IMR-90 (cell line): ENCODE results near the gene PCGF3. TPM values are rescaled to one million over a fixed set of nuclear protein-coding genes. Genes with fewer than 3 reads are reported as not detected.

Source experiments
- ATAC-seq: fragments of 200-7000 bp; cut with Tn5 transposase; 2 replicates; pipeline ENCODE4 v1.9.1; 2020; ENCODE audit warnings: low read depth, mild to moderate bottlenecking, moderate library complexity
- BruUV-seq: library from RNA; stranded (reverse); fragments of 400-500 nt; replicated peaks from 2 replicates; lab custom pipeline; 2021; lab: Mats Ljungman, UMichigan
- CTCF ChIA-PET: fragments of 300-600 bp; formaldehyde crosslinking; extraction: SDS; loops from one replicate; lab custom pipeline; 2021; ENCODE audit warnings: antibody characterized with exemption; lab: Yijun Ruan, JAX
- POLR2A ChIA-PET: fragments of 300-600 bp; sonication (Branson Sonifier 250); formaldehyde crosslinking; loops from one replicate; lab custom pipeline; 2022; ENCODE audit warnings: antibody characterized with exemption; ENCODE audit not compliant: unreplicated experiment; lab: Charles Lee
- DNase-seq: peaks from one replicate; pipeline ENCODE4 v3.0.0; 2013
- H2AFZ ChIP-seq: replicated peaks from 2 replicates; pipeline ENCODE3; 2013; ENCODE audit warnings: low read length, mild to moderate bottlenecking; ENCODE audit not compliant: poor library complexity
- H2AK5ac ChIP-seq: 2 replicates; pipeline ENCODE4 v1.6.1; 2013; ENCODE audit warnings: low read depth, low read length, inconsistent platforms
- H2AK9ac ChIP-seq: replicated peaks from 2 replicates; pipeline ENCODE3; 2013; ENCODE audit warnings: mild to moderate bottlenecking, low read depth, low read length, moderate library complexity; ENCODE audit not compliant: poor library complexity
- H2BK120ac ChIP-seq: 2 replicates; pipeline ENCODE4 v1.6.1; 2013; ENCODE audit warnings: low read depth, low read length, inconsistent platforms
- H2BK15ac ChIP-seq: 3 replicates; pipeline ENCODE4 v1.6.1; 2013; ENCODE audit warnings: low read depth, low read length, inconsistent platforms
- H2BK20ac ChIP-seq: 2 replicates; pipeline ENCODE4 v1.6.1; 2013; ENCODE audit warnings: low read depth, mild to moderate bottlenecking, inconsistent platforms, low read length, moderate library complexity
- H2BK5ac ChIP-seq: 2 replicates; pipeline ENCODE4 v1.6.1; 2013; ENCODE audit warnings: mild to moderate bottlenecking, low read depth, low read length, inconsistent platforms; ENCODE audit not compliant: poor library complexity, severe bottlenecking
- H3K14ac ChIP-seq: replicated peaks from 2 replicates; pipeline ENCODE4 v1.6.1; 2013; ENCODE audit warnings: low read depth, low read length, inconsistent platforms
- H3K18ac ChIP-seq: 2 replicates; pipeline ENCODE4 v1.6.1; 2013; ENCODE audit warnings: low read depth, low read length, control low read depth
- H3K23ac ChIP-seq: 2 replicates; pipeline ENCODE4 v1.6.1; 2013; ENCODE audit warnings: low read depth, low read length, inconsistent platforms
- H3K27ac ChIP-seq: 2 replicates; pipeline ENCODE4 v1.5.1; 2013; ENCODE audit warnings: mild to moderate bottlenecking, control low read depth, low read length; ENCODE audit not compliant: insufficient read depth
- H3K27me3 ChIP-seq: 2 replicates; pipeline ENCODE4 v1.6.1; 2013; ENCODE audit warnings: low read length; ENCODE audit not compliant: control insufficient read depth, insufficient read depth
- H3K36me3 ChIP-seq: 2 replicates; pipeline ENCODE4 v1.6.1; 2013; ENCODE audit warnings: low read length, mixed read lengths; ENCODE audit not compliant: control insufficient read depth, insufficient read depth
- H3K4ac ChIP-seq: 2 replicates; pipeline ENCODE4 v1.6.1; 2013; ENCODE audit warnings: low read depth, low read length, inconsistent platforms
- H3K4me1 ChIP-seq: 2 replicates; pipeline ENCODE4 v1.6.1; 2013; ENCODE audit warnings: low read length, mixed read lengths; ENCODE audit not compliant: control insufficient read depth, insufficient read depth
- H3K4me2 ChIP-seq: 2 replicates; pipeline ENCODE4 v1.6.1; 2013; ENCODE audit warnings: low read depth, mild to moderate bottlenecking, control low read depth, low read length, moderate library complexity
- H3K4me3 ChIP-seq: 2 replicates; pipeline ENCODE4 v1.5.1; 2013; ENCODE audit warnings: low read depth, mild to moderate bottlenecking, control low read depth, low read length, moderate library complexity; ENCODE audit not compliant: insufficient read depth
- H3K56ac ChIP-seq: 2 replicates; pipeline ENCODE4 v1.6.1; 2013; ENCODE audit warnings: low read length, inconsistent platforms; ENCODE audit not compliant: insufficient read depth; ENCODE audit errors: extremely low read depth
- H3K79me1 ChIP-seq, 2 experiments: 2 replicates each; pipeline ENCODE4 v1.6.1; 2013; ENCODE audit warnings: low read length in 2 of 2, inconsistent platforms in 1 of 2, low read depth in 1 of 2
- H3K9ac ChIP-seq: 2 replicates; pipeline ENCODE4 v1.6.1; 2013; ENCODE audit warnings: low read depth, low read length, control low read depth
- H3K9me1 ChIP-seq: 2 replicates; pipeline ENCODE4 v1.6.1; 2013; ENCODE audit warnings: low read length, inconsistent platforms; ENCODE audit not compliant: insufficient read depth
- H3K9me3 ChIP-seq: 2 replicates; pipeline ENCODE4 v1.6.1; 2013; ENCODE audit warnings: low read length; ENCODE audit not compliant: control insufficient read depth, insufficient read depth
- H4K20me1 ChIP-seq: 2 replicates; pipeline ENCODE4 v1.6.1; 2013; ENCODE audit warnings: low read length, inconsistent platforms; ENCODE audit not compliant: insufficient read depth
- H4K5ac ChIP-seq: 2 replicates; pipeline ENCODE4 v1.6.1; 2013; ENCODE audit warnings: mild to moderate bottlenecking, low read depth, low read length, control low read depth
- H4K8ac ChIP-seq, 2 experiments: 2 replicates each; pipeline ENCODE4 v1.6.1; 2013; ENCODE audit warnings: low read depth in 2 of 2, low read length in 2 of 2, control low read depth in 1 of 2, inconsistent platforms in 1 of 2
- H4K91ac ChIP-seq: 2 replicates; pipeline ENCODE4 v1.6.1; 2013; ENCODE audit warnings: low read depth, low read length, inconsistent platforms; ENCODE audit not compliant: insufficient read depth
- BHLHE40 ChIP-seq: fragments of 150-350 bp; IDR thresholded peaks from 2 replicates; pipeline ENCODE4 v1.6.1; 2016; ENCODE audit warnings: mild to moderate bottlenecking, low read depth, low read length
- CEBPB ChIP-seq: IDR thresholded peaks from 2 replicates; pipeline ENCODE4 v1.6.1; 2012; ENCODE audit warnings: low read depth, low read length, improper control_type of control experiment
- CHD1 ChIP-seq: IDR thresholded peaks from 2 replicates; pipeline ENCODE4 v1.6.1; 2012; ENCODE audit warnings: low read depth, low read length, improper control_type of control experiment
- FOS ChIP-seq: fragments of 150-350 bp; IDR thresholded peaks from 2 replicates; pipeline ENCODE4 v1.6.1; 2016; ENCODE audit warnings: low read depth, low read length
- MAFK ChIP-seq: IDR thresholded peaks from 2 replicates; pipeline ENCODE4 v1.6.1; 2012; ENCODE audit warnings: low read depth, low read length, improper control_type of control experiment
- MAZ ChIP-seq: IDR thresholded peaks from 2 replicates; pipeline ENCODE4 v1.6.1; 2012; ENCODE audit warnings: low read depth, mild to moderate bottlenecking, low read length, improper control_type of control experiment, moderate library complexity, borderline replicate concordance
- MXI1 ChIP-seq: IDR thresholded peaks from 2 replicates; pipeline ENCODE4 v1.6.1; 2012; ENCODE audit warnings: low read depth, mild to moderate bottlenecking, low read length, moderate library complexity, borderline replicate concordance
- NFE2L2 ChIP-seq: fragments of 150-350 bp; IDR thresholded peaks from 2 replicates; pipeline ENCODE4 v1.6.1; 2016; ENCODE audit warnings: low read depth, mild to moderate bottlenecking, low read length
- POLR2A ChIP-seq: IDR thresholded peaks from 2 replicates; pipeline ENCODE4 v1.6.1; 2012; ENCODE audit warnings: mild to moderate bottlenecking, low read depth, low read length
- RAD21 ChIP-seq: IDR thresholded peaks from 2 replicates; pipeline ENCODE4 v1.6.1; 2012; ENCODE audit warnings: low read length, improper control_type of control experiment
- RCOR1 ChIP-seq: IDR thresholded peaks from 2 replicates; pipeline ENCODE4 v1.6.1; 2012; ENCODE audit warnings: mild to moderate bottlenecking, low read length, improper control_type of control experiment; ENCODE audit not compliant: insufficient replicate concordance
- RFX5 ChIP-seq: IDR thresholded peaks from 2 replicates; pipeline ENCODE4 v1.8.0; 2012; ENCODE audit warnings: low read depth, mild to moderate bottlenecking, low read length, moderate library complexity
- SMC3 ChIP-seq: fragments of 150-350 bp; IDR thresholded peaks from 2 replicates; pipeline ENCODE4 v1.6.1; 2016; ENCODE audit warnings: low read depth, mild to moderate bottlenecking, antibody characterized with exemption, low read length, moderate library complexity
- WGBS, 2 experiments: methylation state at CpG; one replicate each; pipeline versions ENCODE4 v1.1.5 to v1.1.7; 2013; ENCODE audit warnings: missing lambda C conversion rate in 2 of 2; ENCODE audit not compliant: insufficient read length in 1 of 2; ENCODE audit errors: extremely low coverage in 2 of 2; 5-methylcytosine and 5-hydroxymethylcytosine counted together
- dilution Hi-C: fragments of 300-500 bp; cut with HindIII; formaldehyde crosslinking; loops from one replicate; pipeline ENCODE4 v1.14.3; 2018; ENCODE audit warnings: low sequenced_read_pairs; ENCODE audit not compliant: unreplicated experiment
- in situ Hi-C: fragments of 300-500 bp; cut with MboI; formaldehyde crosslinking; loops from 3 replicates; pipeline ENCODE4 v1.14.3; 2019; ENCODE audit warnings: low sequenced_read_pairs, inconsistent platforms, mixed read lengths
- intact Hi-C: fragments of 100-400 bp; cut with micrococcal nuclease; formaldehyde crosslinking; loops from 2 replicates; pipeline ENCODE4 v1.10.0; 2022
- polyA plus RNA-seq, 3 experiments: library from polyadenylated mRNA; depleted of rRNA; stranded (reverse); fragments of >200 nt; gene quantifications; 2 replicates each; pipeline ENCODE4 v1.2.3, GENCODE V29; 2012; ENCODE audit warnings: low replicate concordance in 1 of 3
- total RNA-seq: library from RNA; depleted of rRNA; stranded (reverse); fragments of >200 nt; gene quantifications from 2 replicates; pipeline ENCODE4 v1.2.3, GENCODE V29; 2012
- TF ChIP-seq, protein P1 (sequence below): conservative IDR thresholded peaks from 2 replicates; pipeline ENCODE4 v1.5.1; 2012; ENCODE audit warnings: mild to moderate bottlenecking, low read depth, low read length, improper control_type of control experiment
- TF ChIP-seq, protein P2 (sequence below): fragments of 150-350 bp; IDR thresholded peaks from 2 replicates; pipeline ENCODE4 v1.6.1; 2017; ENCODE audit warnings: mild to moderate bottlenecking, antibody characterized with exemption, low read length, low read depth
- TF ChIP-seq, protein P3 (sequence below): fragments of 150-350 bp; IDR thresholded peaks from 2 replicates; pipeline ENCODE4 v1.6.1; 2016; ENCODE audit warnings: low read depth, mild to moderate bottlenecking, low read length, moderate library complexity, borderline replicate concordance

Gene PCGF3
- total and polyA plus RNA-seq, 2 of the 4 experiments (the other 2 are of a cell fraction), result 40.0 to 55.3 TPM

DNA sequence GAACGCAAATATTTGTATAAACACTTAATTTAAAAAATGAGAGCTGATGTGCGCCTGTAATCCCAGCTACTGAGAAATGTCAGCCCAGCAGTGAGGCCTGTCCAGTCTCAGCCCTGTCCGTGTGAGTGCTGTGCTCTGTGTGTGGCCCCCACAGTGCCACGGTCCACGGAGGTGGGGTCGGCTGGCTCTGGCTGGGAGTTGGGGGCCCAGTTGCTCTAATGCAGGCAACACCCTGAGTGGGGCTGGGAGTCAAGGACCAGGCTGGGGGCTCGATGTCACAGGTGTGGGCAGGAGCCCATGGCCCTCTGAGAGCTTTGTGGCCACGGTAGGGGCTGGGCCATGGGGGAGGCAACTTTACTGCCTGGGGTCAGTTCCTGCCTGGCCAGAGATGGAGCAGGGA is 12.8 kb downstream of the PCGF3 start:
- ATAC-seq, result peak; percentile 12; the same call in 1 of the 2 replicates

More for the DNA sequence above, 12.8 kb downstream of the PCGF3 start:
- dilution Hi-C loops, result no loop called here
- Histone ChIP-seq H3K27ac (no peak overlapping the region), H3K18ac (no peak overlapping the region), H3K4me2 (no peak overlapping the region), H3K36me3 (peaks cover 25% of the 10 kb centered on the region), H3K27me3 (no peaks in the 10 kb centered on the region), H2AK5ac (no peak overlapping the region), H2AK9ac (no peak overlapping the region), H4K91ac (no peak overlapping the region), H2BK15ac (no peak overlapping the region), H2BK5ac (no peak overlapping the region), H3K79me1 (peaks cover 7 to 52% of the 10 kb centered on the region in 2 experiments), H4K20me1 (peaks cover 77% of the 10 kb centered on the region), H3K4me3 (no peak overlapping the region), H3K56ac (no peak overlapping the region), H3K9me3 (no peaks in the 10 kb centered on the region), H2AFZ (no peak overlapping the region), H3K23ac (no peak overlapping the region), H3K14ac (no peak overlapping the region), H3K4ac (no peak overlapping the region), H4K5ac (no peak overlapping the region), H4K8ac (no peak overlapping the region), H2BK120ac (no peak overlapping the region), H3K9ac (no peak overlapping the region), H3K4me1 (peaks cover 3% of the 10 kb centered on the region), H3K9me1 (peaks cover 8% of the 10 kb centered on the region; the same call in 1 of the 2 replicates), H2BK20ac (no peak overlapping the region)
- intact Hi-C loops, result no loop called here
- no TSS peak for BruUV-seq
- TF ChIP-seq, protein P1, sequence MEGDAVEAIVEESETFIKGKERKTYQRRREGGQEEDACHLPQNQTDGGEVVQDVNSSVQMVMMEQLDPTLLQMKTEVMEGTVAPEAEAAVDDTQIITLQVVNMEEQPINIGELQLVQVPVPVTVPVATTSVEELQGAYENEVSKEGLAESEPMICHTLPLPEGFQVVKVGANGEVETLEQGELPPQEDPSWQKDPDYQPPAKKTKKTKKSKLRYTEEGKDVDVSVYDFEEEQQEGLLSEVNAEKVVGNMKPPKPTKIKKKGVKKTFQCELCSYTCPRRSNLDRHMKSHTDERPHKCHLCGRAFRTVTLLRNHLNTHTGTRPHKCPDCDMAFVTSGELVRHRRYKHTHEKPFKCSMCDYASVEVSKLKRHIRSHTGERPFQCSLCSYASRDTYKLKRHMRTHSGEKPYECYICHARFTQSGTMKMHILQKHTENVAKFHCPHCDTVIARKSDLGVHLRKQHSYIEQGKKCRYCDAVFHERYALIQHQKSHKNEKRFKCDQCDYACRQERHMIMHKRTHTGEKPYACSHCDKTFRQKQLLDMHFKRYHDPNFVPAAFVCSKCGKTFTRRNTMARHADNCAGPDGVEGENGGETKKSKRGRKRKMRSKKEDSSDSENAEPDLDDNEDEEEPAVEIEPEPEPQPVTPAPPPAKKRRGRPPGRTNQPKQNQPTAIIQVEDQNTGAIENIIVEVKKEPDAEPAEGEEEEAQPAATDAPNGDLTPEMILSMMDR, result no peak
- TF ChIP-seq SMC3 (no peak), RAD21 (no peak), MAZ (no peak), MAFK (no peak), BHLHE40 (no peak), FOS (no peak), CEBPB (no peak), NFE2L2 (no peak), CHD1 (no peak), RCOR1 (no peak), POLR2A (no peak), MXI1 (no peak), RFX5 (no peak)
- TF ChIP-seq, protein P2, sequence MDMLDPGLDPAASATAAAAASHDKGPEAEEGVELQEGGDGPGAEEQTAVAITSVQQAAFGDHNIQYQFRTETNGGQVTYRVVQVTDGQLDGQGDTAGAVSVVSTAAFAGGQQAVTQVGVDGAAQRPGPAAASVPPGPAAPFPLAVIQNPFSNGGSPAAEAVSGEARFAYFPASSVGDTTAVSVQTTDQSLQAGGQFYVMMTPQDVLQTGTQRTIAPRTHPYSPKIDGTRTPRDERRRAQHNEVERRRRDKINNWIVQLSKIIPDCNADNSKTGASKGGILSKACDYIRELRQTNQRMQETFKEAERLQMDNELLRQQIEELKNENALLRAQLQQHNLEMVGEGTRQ, result no peak
- TF ChIP-seq, protein P3, sequence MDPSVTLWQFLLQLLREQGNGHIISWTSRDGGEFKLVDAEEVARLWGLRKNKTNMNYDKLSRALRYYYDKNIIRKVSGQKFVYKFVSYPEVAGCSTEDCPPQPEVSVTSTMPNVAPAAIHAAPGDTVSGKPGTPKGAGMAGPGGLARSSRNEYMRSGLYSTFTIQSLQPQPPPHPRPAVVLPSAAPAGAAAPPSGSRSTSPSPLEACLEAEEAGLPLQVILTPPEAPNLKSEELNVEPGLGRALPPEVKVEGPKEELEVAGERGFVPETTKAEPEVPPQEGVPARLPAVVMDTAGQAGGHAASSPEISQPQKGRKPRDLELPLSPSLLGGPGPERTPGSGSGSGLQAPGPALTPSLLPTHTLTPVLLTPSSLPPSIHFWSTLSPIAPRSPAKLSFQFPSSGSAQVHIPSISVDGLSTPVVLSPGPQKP, result no peak
- CTCF ChIA-PET, result no interaction called here
- 84% methylated on average over 5 of the region's 8 CpGs; no CpG with 5 or more reads in 1 of the 2 experiments for WGBS, 2 experiments
- POLR2A ChIA-PET, result no interaction called here
- DNase-seq, result no peak
- in situ Hi-C loops, result no loop called here
